HL-60 (cell line): ENCODE results near the gene SLC10A1.

Experiments used
- CTCF ChIP-seq: IDR thresholded peaks from one replicate; pipeline ENCODE4 v1.5.1; 2011; ENCODE audit warnings: low read length, control low read depth, inconsistent platforms; ENCODE audit not compliant: insufficient read depth
- GABPA ChIP-seq: IDR thresholded peaks from 2 replicates; pipeline ENCODE4 v1.6.1; 2012; ENCODE audit warnings: low read depth
- POLR2AphosphoS5 ChIP-seq: IDR thresholded peaks from 2 replicates; pipeline ENCODE4 v1.6.1; 2012; ENCODE audit warnings: low read depth
- REST ChIP-seq: IDR thresholded peaks from 2 replicates; pipeline ENCODE4 v1.6.1; 2012; ENCODE audit warnings: low read depth; ENCODE audit not compliant: insufficient replicate concordance

- no peak for TF ChIP-seq POLR2AphosphoS5
- TF ChIP-seq CTCF = no peak
- TF ChIP-seq GABPA = no peak
- no peak for TF ChIP-seq REST
These were observed 29.6 kb downstream of the SLC10A1 start for GRCh38 chr14:69767369-69767999.
